Measurements from ENCODE around the gene FAM98A. TPM values are rescaled to one million over a fixed set of nuclear protein-coding genes. Genes with fewer than 3 reads are reported as not detected.

The FAM98A gene
- total RNA-seq, 1 experiment from 2014 or later = 69.0 TPM

GRCh38 chr2:33614190-33614589 is 15.1 kb upstream of the FAM98A start:
- Mint-ChIP-seq H3K4me1 (ENCODE audit: insufficient read depth, unreplicated experiment) (no peaks in the 10 kb centered on the region), H3K9me3 (ENCODE audit: unreplicated experiment) (peaks cover 10% of the 10 kb centered on the region), H3K27ac (ENCODE audit: low read depth, unreplicated experiment) (no peak overlapping the region), H3K4me3 (ENCODE audit: unreplicated experiment) (no peak overlapping the region), H3K27me3 (ENCODE audit: insufficient read depth, unreplicated experiment) (no peaks in the 10 kb centered on the region), H3K36me3 (ENCODE audit: insufficient read depth, unreplicated experiment) (no peaks in the 10 kb centered on the region)
- TF ChIP-seq, protein P1, sequence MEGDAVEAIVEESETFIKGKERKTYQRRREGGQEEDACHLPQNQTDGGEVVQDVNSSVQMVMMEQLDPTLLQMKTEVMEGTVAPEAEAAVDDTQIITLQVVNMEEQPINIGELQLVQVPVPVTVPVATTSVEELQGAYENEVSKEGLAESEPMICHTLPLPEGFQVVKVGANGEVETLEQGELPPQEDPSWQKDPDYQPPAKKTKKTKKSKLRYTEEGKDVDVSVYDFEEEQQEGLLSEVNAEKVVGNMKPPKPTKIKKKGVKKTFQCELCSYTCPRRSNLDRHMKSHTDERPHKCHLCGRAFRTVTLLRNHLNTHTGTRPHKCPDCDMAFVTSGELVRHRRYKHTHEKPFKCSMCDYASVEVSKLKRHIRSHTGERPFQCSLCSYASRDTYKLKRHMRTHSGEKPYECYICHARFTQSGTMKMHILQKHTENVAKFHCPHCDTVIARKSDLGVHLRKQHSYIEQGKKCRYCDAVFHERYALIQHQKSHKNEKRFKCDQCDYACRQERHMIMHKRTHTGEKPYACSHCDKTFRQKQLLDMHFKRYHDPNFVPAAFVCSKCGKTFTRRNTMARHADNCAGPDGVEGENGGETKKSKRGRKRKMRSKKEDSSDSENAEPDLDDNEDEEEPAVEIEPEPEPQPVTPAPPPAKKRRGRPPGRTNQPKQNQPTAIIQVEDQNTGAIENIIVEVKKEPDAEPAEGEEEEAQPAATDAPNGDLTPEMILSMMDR (IDR thresholded peaks at IDR 0.05; ENCODE audit: unreplicated experiment) = no peak
- DNase-seq (ENCODE audit: unreplicated experiment) = no peak
- intact Hi-C loops (cut with micrococcal nuclease) = no loop called here
- POLR2A ChIA-PET = no interaction called here
- BruUV-seq (replicated peaks) = no TSS peak
- CTCF ChIA-PET = no interaction called here

DNA sequence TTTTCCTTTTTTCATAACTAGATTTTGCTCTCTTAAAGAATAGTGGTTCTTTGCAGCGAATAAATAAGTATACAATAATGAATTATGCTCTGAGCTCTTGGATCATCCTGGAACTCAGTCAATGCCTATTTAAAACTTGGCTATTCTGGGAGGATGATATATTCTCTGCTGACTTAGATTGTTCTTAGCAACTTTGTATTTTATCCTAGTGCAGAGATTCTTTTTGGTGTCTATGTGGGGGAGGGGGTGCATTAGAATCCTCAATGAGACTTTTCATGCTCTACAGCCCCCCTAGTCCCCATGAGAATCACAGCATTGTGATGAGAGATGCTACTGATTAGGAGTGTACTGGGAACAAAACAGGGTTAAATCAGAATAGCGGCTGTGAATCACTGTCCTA is 8.8 kb upstream of the FAM98A start:
- Mint-ChIP-seq H3K27me3 (ENCODE audit: insufficient read depth, unreplicated experiment) (no peaks in the 10 kb centered on the region), H3K4me3 (ENCODE audit: unreplicated experiment) (no peak overlapping the region), H3K4me1 (ENCODE audit: insufficient read depth, unreplicated experiment) (no peaks in the 10 kb centered on the region), H3K36me3 (ENCODE audit: insufficient read depth, unreplicated experiment) (no peaks in the 10 kb centered on the region), H3K27ac (ENCODE audit: low read depth, unreplicated experiment) (no peak overlapping the region), H3K9me3 (ENCODE audit: unreplicated experiment) (no peaks in the 10 kb centered on the region)
- no peak for DNase-seq (ENCODE audit: unreplicated experiment)
- CTCF ChIA-PET = no interaction called here
- intact Hi-C loops (cut with micrococcal nuclease) = no loop called here
- no TSS peak for BruUV-seq (replicated peaks)
- TF ChIP-seq, protein P1 (IDR thresholded peaks at IDR 0.05; ENCODE audit: unreplicated experiment) = no peak
- POLR2A ChIA-PET = interaction anchor here (0.5 kb wide), 1 partner anchor 68 kb away, joined by 3 read pairs; no protein-coding TSS in a partner anchor

DNA sequence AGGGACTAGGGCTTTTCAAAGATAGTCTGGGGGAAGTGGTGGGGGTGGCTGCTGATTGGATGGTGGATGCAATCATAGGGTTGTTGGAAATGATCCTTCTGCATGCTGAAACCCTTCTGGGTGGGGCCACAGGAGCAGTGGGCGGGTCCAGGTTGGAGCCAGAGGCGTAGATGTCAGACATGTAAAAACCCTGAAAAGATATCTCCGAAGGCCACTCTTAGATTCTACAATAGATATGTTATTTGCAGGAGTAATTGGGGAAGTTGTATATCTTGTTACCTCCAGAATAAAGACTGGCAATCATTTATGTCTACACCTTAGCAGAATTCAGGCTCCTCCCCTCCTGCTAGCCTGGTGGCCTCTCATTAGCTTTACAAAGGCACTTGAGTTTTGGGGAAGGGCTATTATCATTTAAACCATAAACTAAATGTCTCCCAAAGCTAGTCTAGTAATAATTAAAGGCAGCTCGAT is 8.2 kb upstream of the FAM98A start:
- Mint-ChIP-seq H3K27me3 (ENCODE audit: insufficient read depth, unreplicated experiment) (no peaks in the 10 kb centered on the region), H3K4me3 (ENCODE audit: unreplicated experiment) (no peak overlapping the region), H3K9me3 (ENCODE audit: unreplicated experiment) (no peaks in the 10 kb centered on the region), H3K36me3 (ENCODE audit: insufficient read depth, unreplicated experiment) (no peaks in the 10 kb centered on the region), H3K27ac (ENCODE audit: low read depth, unreplicated experiment) (no peak overlapping the region), H3K4me1 (ENCODE audit: insufficient read depth, unreplicated experiment) (no peaks in the 10 kb centered on the region)
- TF ChIP-seq, protein P1 (IDR thresholded peaks at IDR 0.05; ENCODE audit: unreplicated experiment) = no peak
- POLR2A ChIA-PET = interaction anchor here (0.5 kb wide), 1 partner anchor 68 kb away, joined by 3 read pairs; no protein-coding TSS in a partner anchor
- intact Hi-C loops (cut with micrococcal nuclease) = no loop called here
- CTCF ChIA-PET = interaction anchor here (0.5 kb wide), 1 partner anchor 59 kb away, joined by 3 read pairs; no protein-coding TSS in a partner anchor
- BruUV-seq (replicated peaks) = no TSS peak
- no peak for DNase-seq (ENCODE audit: unreplicated experiment)

DNA sequence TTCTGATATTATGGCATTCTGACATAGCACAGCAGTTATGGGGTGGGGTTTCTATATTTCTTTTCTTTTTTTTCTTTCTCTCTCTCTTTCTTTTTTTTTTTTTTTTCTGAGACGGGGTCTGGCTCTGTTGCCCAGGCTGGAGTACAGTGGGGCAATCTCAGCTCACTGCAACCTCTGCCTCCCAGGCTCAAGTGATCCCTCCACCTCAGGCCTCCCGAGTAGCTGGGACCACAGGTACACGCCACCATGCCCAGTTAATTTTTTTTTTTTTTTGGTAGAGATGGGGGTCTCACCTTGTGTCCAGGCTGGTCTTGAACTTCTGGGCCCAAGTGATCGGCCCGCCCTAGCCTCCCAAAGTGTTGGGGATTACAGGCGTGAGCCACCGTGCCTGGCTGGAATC is 7.5 kb upstream of the FAM98A start:
- no peaks in the 10 kb centered on the region for H3K4me1 Mint-ChIP-seq (ENCODE audit: insufficient read depth, unreplicated experiment)
- no peak overlapping the region for H3K4me3 Mint-ChIP-seq (ENCODE audit: unreplicated experiment)
- TF ChIP-seq, protein P1 (IDR thresholded peaks at IDR 0.05; ENCODE audit: unreplicated experiment) = no peak
- ChIA-PET CTCF (no interaction called here), POLR2A (no interaction called here)
- no peak for DNase-seq (ENCODE audit: unreplicated experiment)
- H3K27ac Mint-ChIP-seq (ENCODE audit: low read depth, unreplicated experiment) = no peak overlapping the region
- BruUV-seq (replicated peaks) = no TSS peak
- H3K36me3 Mint-ChIP-seq (ENCODE audit: insufficient read depth, unreplicated experiment) = no peaks in the 10 kb centered on the region
- H3K27me3 Mint-ChIP-seq (ENCODE audit: insufficient read depth, unreplicated experiment) = no peaks in the 10 kb centered on the region
- no peaks in the 10 kb centered on the region for H3K9me3 Mint-ChIP-seq (ENCODE audit: unreplicated experiment)
- intact Hi-C loops (cut with micrococcal nuclease) = no loop called here
